ENCODE results near the gene ABHD16A.

DNA sequence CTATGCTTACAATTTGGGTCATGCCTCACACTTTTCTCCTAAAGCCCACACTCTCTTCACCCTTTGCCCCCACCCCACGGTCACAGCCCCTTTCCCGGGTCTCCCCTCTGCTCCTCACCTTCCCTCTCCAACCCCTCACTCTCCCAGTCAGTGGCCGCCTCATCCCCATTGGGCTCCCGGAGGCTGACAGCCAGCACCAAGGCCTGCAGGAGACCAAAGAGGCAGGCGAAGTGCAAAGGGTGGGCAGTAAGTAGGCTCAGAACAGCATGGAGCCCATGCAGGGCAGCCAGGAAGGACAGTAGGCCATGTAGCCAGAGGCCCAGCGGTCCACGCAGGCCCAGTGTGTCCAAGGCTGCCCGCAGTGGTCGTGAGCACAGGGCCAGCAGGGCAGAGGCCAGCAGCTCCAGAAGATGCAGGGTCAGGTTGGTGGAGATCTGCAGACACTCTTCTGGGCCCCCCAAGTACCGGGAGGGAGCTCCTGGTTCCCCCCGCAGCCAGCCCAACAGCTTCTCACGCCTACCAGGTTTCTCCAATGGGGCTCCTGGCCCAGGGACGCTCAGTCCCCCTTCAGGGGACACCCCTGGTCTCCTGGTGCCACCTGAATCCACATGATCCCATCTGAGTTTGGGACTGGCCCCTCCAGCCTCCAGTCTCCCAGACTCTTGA is 44.0 kb downstream of the ABHD16A start:
- no peak for TF ChIP-seq POLR2A (IDR thresholded peaks at IDR 0.05; ENCODE audit: extremely low read depth, insufficient read length)
- TF ChIP-seq, protein P1, sequence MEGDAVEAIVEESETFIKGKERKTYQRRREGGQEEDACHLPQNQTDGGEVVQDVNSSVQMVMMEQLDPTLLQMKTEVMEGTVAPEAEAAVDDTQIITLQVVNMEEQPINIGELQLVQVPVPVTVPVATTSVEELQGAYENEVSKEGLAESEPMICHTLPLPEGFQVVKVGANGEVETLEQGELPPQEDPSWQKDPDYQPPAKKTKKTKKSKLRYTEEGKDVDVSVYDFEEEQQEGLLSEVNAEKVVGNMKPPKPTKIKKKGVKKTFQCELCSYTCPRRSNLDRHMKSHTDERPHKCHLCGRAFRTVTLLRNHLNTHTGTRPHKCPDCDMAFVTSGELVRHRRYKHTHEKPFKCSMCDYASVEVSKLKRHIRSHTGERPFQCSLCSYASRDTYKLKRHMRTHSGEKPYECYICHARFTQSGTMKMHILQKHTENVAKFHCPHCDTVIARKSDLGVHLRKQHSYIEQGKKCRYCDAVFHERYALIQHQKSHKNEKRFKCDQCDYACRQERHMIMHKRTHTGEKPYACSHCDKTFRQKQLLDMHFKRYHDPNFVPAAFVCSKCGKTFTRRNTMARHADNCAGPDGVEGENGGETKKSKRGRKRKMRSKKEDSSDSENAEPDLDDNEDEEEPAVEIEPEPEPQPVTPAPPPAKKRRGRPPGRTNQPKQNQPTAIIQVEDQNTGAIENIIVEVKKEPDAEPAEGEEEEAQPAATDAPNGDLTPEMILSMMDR (IDR thresholded peaks at IDR 0.05; ENCODE audit: low read depth, low read length): no peak
